Measurements from ENCODE around the gene CLIC5. TPM values are rescaled to one million over a fixed set of nuclear protein-coding genes. Genes with fewer than 3 reads are reported as not detected.

Gene CLIC5
- total RNA-seq, 2 donors from 2014 or later = 1.6 to 3.3 TPM

GRCh38 chr6:45877970-45878590, 137.6 kb downstream of the CLIC5 start:
- Histone ChIP-seq H3K27me3 (no peaks in the 10 kb centered on the region), H3K9me3 (no peaks in the 10 kb centered on the region), H3K27ac (no peak overlapping the region), H3K4me1 (no peaks in the 10 kb centered on the region), H3K36me3 (replicated peaks in 1 of 2; ENCODE audit: insufficient read depth in 1 of 2, low read depth in 2 of 2) (no peaks in the 10 kb centered on the region), H3K4me3 (no peak overlapping the region)
- intact Hi-C loops (cut with DNase I) = no loop called here
- no peak for DNase-seq
- 74 to 83% methylated on average over 5 of the region's 5 CpGs for WGBS, 2 donors
- ATAC-seq = no peak
- TF ChIP-seq CTCF (IDR thresholded peaks at IDR 0.05) (no peak), POLR2A (IDR thresholded peaks at IDR 0.05) (no peak)

- intact Hi-C loops (cut with DNase I) = no loop called here
- ATAC-seq = no peak
- TF ChIP-seq CTCF (IDR thresholded peaks at IDR 0.05) = no peak
- no peak for TF ChIP-seq POLR2A (IDR thresholded peaks at IDR 0.05)
- no peak for DNase-seq
- Histone ChIP-seq H3K36me3 (replicated peaks in 1 of 2; ENCODE audit: insufficient read depth in 1 of 2, low read depth in 2 of 2) (no peaks in the 10 kb centered on the region), H3K27ac (no peak overlapping the region), H3K9me3 (no peaks in the 10 kb centered on the region), H3K4me1 (no peaks in the 10 kb centered on the region), H3K4me3 (no peak overlapping the region), H3K27me3 (no peaks in the 10 kb centered on the region)
- 70 to 80% methylated on average over 7 of the region's 7 CpGs for WGBS, 2 donors
Measured at GRCh38 chr6:45872827-45873365, 142.8 kb downstream of the CLIC5 start.

GRCh38 chr6:45870531-45870930, 145.1 kb downstream of the CLIC5 start:
- 60 to 74% methylated on average over 4 of the region's 4 CpGs for WGBS, 2 donors
- DNase-seq (no peak), ATAC-seq (no peak)
- intact Hi-C loops (cut with DNase I) = no loop called here
- TF ChIP-seq POLR2A (IDR thresholded peaks at IDR 0.05) = no peak
- TF ChIP-seq CTCF (IDR thresholded peaks at IDR 0.05) = no peak
- Histone ChIP-seq H3K4me1 (no peaks in the 10 kb centered on the region), H3K4me3 (no peak overlapping the region), H3K27ac (no peak overlapping the region), H3K36me3 (replicated peaks in 1 of 2; ENCODE audit: insufficient read depth in 1 of 2, low read depth in 2 of 2) (no peaks in the 10 kb centered on the region), H3K9me3 (no peaks in the 10 kb centered on the region), H3K27me3 (no peaks in the 10 kb centered on the region)

- Histone ChIP-seq H3K4me1 (no peaks in the 10 kb centered on the region), H3K9me3 (no peaks in the 10 kb centered on the region), H3K4me3 (no peak overlapping the region), H3K27ac (no peak overlapping the region), H3K36me3 (replicated peaks in 1 of 2; ENCODE audit: insufficient read depth in 1 of 2, low read depth in 2 of 2) (no peaks in the 10 kb centered on the region), H3K27me3 (no peaks in the 10 kb centered on the region)
- ATAC-seq = no peak
- DNase-seq = no peak
- 71 to 88% methylated on average over 2 of the region's 2 CpGs for WGBS, 2 donors
- no peak for TF ChIP-seq POLR2A (IDR thresholded peaks at IDR 0.05)
- no peak for TF ChIP-seq CTCF (IDR thresholded peaks at IDR 0.05)
- intact Hi-C loops (cut with DNase I) = no loop called here
Measured at GRCh38 chr6:45864651-45865050, 151.0 kb downstream of the CLIC5 start.

DNA sequence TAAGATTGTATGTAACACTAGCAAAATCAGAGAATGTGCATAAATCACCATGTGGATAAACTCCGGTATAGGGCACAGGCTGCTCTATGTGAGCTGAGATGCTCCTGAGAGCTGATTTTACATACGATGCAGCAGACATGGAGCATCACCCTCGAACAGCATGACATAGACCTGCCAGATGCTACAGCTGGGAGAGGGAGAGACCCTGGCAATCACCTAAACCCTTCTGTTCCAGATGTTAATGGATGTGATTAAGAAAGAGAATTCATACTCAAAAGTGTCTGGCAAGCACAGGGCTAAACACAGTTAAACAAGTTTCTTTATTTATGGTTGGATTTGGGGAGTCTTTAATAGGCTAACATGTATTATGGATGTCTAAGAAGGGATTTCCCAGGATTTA, 157.0 kb downstream of the CLIC5 start:
- H3K27me3 ChIP-seq = no peaks in the 10 kb centered on the region
- 66 to 69% methylated on average over 3 of the region's 3 CpGs for WGBS, 2 donors
- no peak for ATAC-seq

More for the DNA sequence above, 157.0 kb downstream of the CLIC5 start:
- TF ChIP-seq POLR2A (IDR thresholded peaks at IDR 0.05) (no peak), CTCF (IDR thresholded peaks at IDR 0.05) (no peak)
- intact Hi-C loops (cut with DNase I) = no loop called here
- H3K27ac ChIP-seq = no peak overlapping the region
- H3K36me3 ChIP-seq (replicated peaks in 1 of 2; ENCODE audit: insufficient read depth in 1 of 2, low read depth in 2 of 2) = no peaks in the 10 kb centered on the region
- DNase-seq = no peak
- no peaks in the 10 kb centered on the region for H3K9me3 ChIP-seq
- H3K4me1 ChIP-seq = no peaks in the 10 kb centered on the region
- H3K4me3 ChIP-seq = no peak overlapping the region
